ENCODE measurements around the gene DAZAP1.

Gene DAZAP1

GRCh38 chr19:1441677-1442438, 34.5 kb downstream of the DAZAP1 start:
- DNase-seq (ENCODE audit: low read depth), result no peak

- peak; percentile 83 for DNase-seq (ENCODE audit: low read depth)
Observed at GRCh38 chr19:1445185-1445931, 38.0 kb downstream of the DAZAP1 start.

- DNase-seq (ENCODE audit: low read depth), result no peak
Observed at GRCh38 chr19:1445932-1446712, 38.7 kb downstream of the DAZAP1 start.

GRCh38 chr19:1446713-1447481, 39.5 kb downstream of the DAZAP1 start:
- DNase-seq (ENCODE audit: low read depth), result no peak

- no peak for DNase-seq (ENCODE audit: low read depth)
Observed at GRCh38 chr19:1447504-1447903, 40.1 kb downstream of the DAZAP1 start.

- DNase-seq (ENCODE audit: low read depth), result no peak
Observed at GRCh38 chr19:1447944-1448343, 40.6 kb downstream of the DAZAP1 start.

GRCh38 chr19:1449467-1450442, 42.4 kb downstream of the DAZAP1 start, which contains the start of gene APC2:
TSS of gene APC2 (plus strand) at chr19:1450121. CDS start at chr19:1453002, 2,881 bp downstream.
- no peak for DNase-seq (ENCODE audit: low read depth)

GRCh38 chr19:1450735-1451731, 43.6 kb downstream of the DAZAP1 start:
- no peak for DNase-seq (ENCODE audit: low read depth)

GRCh38 chr19:1451916-1452801, 44.8 kb downstream of the DAZAP1 start:
- DNase-seq (ENCODE audit: low read depth), result no peak

- no peak for DNase-seq (ENCODE audit: low read depth)
Observed at GRCh38 chr19:1452802-1453524, 45.6 kb downstream of the DAZAP1 start.

- no peak for DNase-seq (ENCODE audit: low read depth)
Observed at GRCh38 chr19:1453525-1454364, 46.4 kb downstream of the DAZAP1 start.

- DNase-seq (ENCODE audit: low read depth), result no peak
Observed at GRCh38 chr19:1455002-1455335, 47.6 kb downstream of the DAZAP1 start.

GRCh38 chr19:1455336-1456120, 48.1 kb downstream of the DAZAP1 start:
- DNase-seq (ENCODE audit: low read depth), result peak; percentile 64

GRCh38 chr19:1456121-1456900, 48.9 kb downstream of the DAZAP1 start:
- no peak for DNase-seq (ENCODE audit: low read depth)

Measured in activated T-cell treated with anti-CD3 and anti-CD28 coated beads for 48 hours (primary cell).